Measurements from ENCODE around the gene ARHGAP22. TPM values are rescaled to one million over a fixed set of nuclear protein-coding genes. Genes with fewer than 3 reads are reported as not detected.

ARHGAP22 gene
- total and polyA plus RNA-seq, 3 experiments from 2014 or later, result not detected

DNA sequence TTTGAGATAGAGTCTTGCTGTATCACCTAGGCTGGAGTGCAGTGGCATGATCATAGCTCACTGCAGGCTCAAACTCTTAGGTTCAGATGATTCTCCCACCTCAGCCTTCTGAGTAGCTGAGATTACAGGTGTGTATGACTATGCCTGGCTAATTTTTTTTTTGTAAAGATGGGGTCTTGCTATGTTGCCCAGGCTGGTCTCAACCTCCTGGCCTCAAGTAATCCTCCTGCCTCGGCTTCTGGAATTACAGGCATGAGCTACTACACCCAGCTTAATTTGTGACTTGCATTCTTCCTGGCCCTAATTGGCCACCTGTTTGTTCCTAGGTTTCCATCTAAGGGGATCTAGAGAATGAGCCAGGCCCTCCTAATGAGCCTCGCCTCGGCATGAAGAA is 9.3 kb downstream of the ARHGAP22 start:
- Mint-ChIP-seq H3K27me3 (peaks cover 5% of the 10 kb centered on the region in 2 donors), H3K36me3 (no peaks in the 10 kb centered on the region), H3K27ac (no peak overlapping the region), H3K4me1 (no peaks in the 10 kb centered on the region), H3K4me3 (no peak overlapping the region), H3K9me3 (no peaks in the 10 kb centered on the region)
- no peaks in the 10 kb centered on the region for H3K9me3 ChIP-seq (ENCODE audit: low read length)
- no peaks in the 10 kb centered on the region for H3K27me3 ChIP-seq (ENCODE audit: insufficient read depth, low read length, poor library complexity, severe bottlenecking)
- no peak overlapping the region for H3K27ac ChIP-seq (ENCODE audit: low read depth, low read length)
- CTCF ChIA-PET, result interaction anchor here (1.3 kb wide), 1 partner anchor 17 kb away, joined by 3 read pairs; no protein-coding TSS in a partner anchor
- H3K4me3 ChIP-seq (ENCODE audit: low read length), result no peak overlapping the region
- no peaks in the 10 kb centered on the region for H3K36me3 ChIP-seq (ENCODE audit: insufficient read depth, low read length)
- DNase-seq, result no peak
- POLR2A ChIA-PET, result no interaction called here
- no peaks in the 10 kb centered on the region for H3K4me1 ChIP-seq (ENCODE audit: insufficient read depth, low read length)

DNA sequence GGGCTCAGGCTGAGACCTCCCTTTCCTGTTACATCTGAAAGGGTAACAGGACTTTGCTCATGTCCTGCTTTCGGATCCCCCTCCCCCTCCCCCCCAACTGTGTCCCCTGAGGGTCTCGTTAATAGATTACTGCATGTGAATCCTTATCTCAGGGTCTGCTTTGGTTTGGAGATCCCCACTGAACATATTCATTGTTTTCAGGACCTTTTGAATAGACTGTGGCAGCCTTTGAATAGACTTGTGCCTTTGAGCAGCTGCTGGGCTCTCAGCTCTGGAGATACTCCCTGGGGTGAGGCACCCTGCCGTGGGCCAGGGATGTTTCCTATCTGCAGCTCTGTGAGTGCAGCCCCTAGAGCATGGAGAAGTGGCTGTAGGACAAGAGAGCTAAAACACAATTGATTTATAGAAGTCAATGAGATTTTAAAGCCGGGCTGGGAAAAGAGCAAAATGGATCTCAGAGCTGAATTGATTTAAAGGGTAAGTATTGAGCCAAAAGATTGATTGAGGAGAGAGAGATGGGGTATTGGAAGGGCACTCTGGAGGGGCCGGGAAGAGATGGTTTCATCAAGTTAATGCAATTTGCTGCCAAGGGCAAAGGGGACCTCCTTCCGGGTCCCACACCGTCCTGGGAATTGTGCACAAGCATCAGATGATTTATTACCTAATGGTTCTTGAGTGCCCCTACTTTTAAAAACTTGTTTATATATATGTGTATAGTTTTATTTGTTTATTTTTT is 9.9 kb downstream of the ARHGAP22 start:
- ChIA-PET POLR2A (no interaction called here), CTCF (interaction anchor here (1.3 kb wide), 1 partner anchor 17 kb away, joined by 3 read pairs; no protein-coding TSS in a partner anchor)
- Mint-ChIP-seq H3K27ac (no peak overlapping the region), H3K4me3 (peak overlapping the region in 1 of 7 donors; percentile 32), H3K36me3 (no peaks in the 10 kb centered on the region), H3K27me3 (peaks cover 5% of the 10 kb centered on the region in 2 donors), H3K9me3 (no peaks in the 10 kb centered on the region), H3K4me1 (no peaks in the 10 kb centered on the region)
- Histone ChIP-seq H3K4me1 (ENCODE audit: insufficient read depth, low read length) (no peaks in the 10 kb centered on the region), H3K9me3 (ENCODE audit: low read length) (no peaks in the 10 kb centered on the region), H3K27me3 (ENCODE audit: insufficient read depth, low read length, poor library complexity, severe bottlenecking) (no peaks in the 10 kb centered on the region), H3K36me3 (ENCODE audit: insufficient read depth, low read length) (no peaks in the 10 kb centered on the region), H3K27ac (ENCODE audit: low read depth, low read length) (no peak overlapping the region), H3K4me3 (ENCODE audit: low read length) (no peak overlapping the region)
- no peak for DNase-seq

GRCh38 chr10:48594371-48594770 is 10.5 kb downstream of the ARHGAP22 start:
- H3K36me3 ChIP-seq (ENCODE audit: insufficient read depth, low read length), result no peaks in the 10 kb centered on the region
- DNase-seq, result no peak
- Mint-ChIP-seq H3K36me3 (no peaks in the 10 kb centered on the region), H3K4me1 (no peaks in the 10 kb centered on the region), H3K27ac (no peak overlapping the region), H3K9me3 (no peaks in the 10 kb centered on the region), H3K27me3 (peaks cover 5 to 10% of the 10 kb centered on the region in 2 donors), H3K4me3 (no peak overlapping the region)
- no peaks in the 10 kb centered on the region for H3K27me3 ChIP-seq (ENCODE audit: insufficient read depth, low read length, poor library complexity, severe bottlenecking)
- no peaks in the 10 kb centered on the region for H3K4me1 ChIP-seq (ENCODE audit: insufficient read depth, low read length)
- no peaks in the 10 kb centered on the region for H3K9me3 ChIP-seq (ENCODE audit: low read length)
- POLR2A ChIA-PET, result no interaction called here
- no peak overlapping the region for H3K27ac ChIP-seq (ENCODE audit: low read depth, low read length)
- H3K4me3 ChIP-seq (ENCODE audit: low read length), result no peak overlapping the region
- CTCF ChIA-PET, result interaction anchor here (1.3 kb wide), 1 partner anchor 18 kb away, joined by 3 read pairs; no protein-coding TSS in a partner anchor

GRCh38 chr10:48592346-48592745 is 12.5 kb downstream of the ARHGAP22 start:
- no peaks in the 10 kb centered on the region for H3K9me3 ChIP-seq (ENCODE audit: low read length)
- Mint-ChIP-seq H3K4me1 (no peaks in the 10 kb centered on the region), H3K27ac (no peak overlapping the region), H3K4me3 (no peak overlapping the region), H3K9me3 (peaks cover 0 to 2% (median 0%) of the 10 kb centered on the region in 5 donors), H3K27me3 (peaks cover 5 to 14% of the 10 kb centered on the region in 2 donors), H3K36me3 (no peaks in the 10 kb centered on the region)
- DNase-seq, result no peak
- no peaks in the 10 kb centered on the region for H3K36me3 ChIP-seq (ENCODE audit: insufficient read depth, low read length)
- CTCF ChIA-PET, result no interaction called here
- H3K4me3 ChIP-seq (ENCODE audit: low read length), result no peak overlapping the region
- POLR2A ChIA-PET, result no interaction called here
- H3K27me3 ChIP-seq (ENCODE audit: insufficient read depth, low read length, poor library complexity, severe bottlenecking), result no peaks in the 10 kb centered on the region
- no peaks in the 10 kb centered on the region for H3K4me1 ChIP-seq (ENCODE audit: insufficient read depth, low read length)
- no peak overlapping the region for H3K27ac ChIP-seq (ENCODE audit: low read depth, low read length)

DNA sequence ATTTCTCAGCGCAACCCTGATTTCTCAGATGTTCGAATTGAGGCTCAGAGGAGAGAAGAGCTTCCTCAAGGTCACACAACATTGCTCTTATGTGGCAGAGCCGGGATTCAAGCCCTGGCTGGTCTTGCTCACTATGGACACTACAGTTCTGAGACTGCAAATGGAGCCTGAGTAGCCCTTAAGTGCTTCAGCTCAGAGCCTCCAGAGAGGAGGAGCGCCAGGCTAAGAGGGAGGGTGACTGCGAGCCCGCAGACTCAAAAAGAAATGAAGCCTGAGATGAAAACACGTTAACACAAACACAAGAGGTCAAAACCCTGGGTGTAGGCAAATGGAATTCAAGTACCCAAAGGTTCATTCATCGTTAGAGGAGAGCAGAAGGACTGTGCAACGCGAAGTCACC is 13.9 kb downstream of the ARHGAP22 start:
- DNase-seq, result no peak
- H3K4me3 Mint-ChIP-seq, result no peak overlapping the region
- H3K27ac Mint-ChIP-seq, result no peak overlapping the region
- peaks cover 2 to 8% of the 10 kb centered on the region in 2 donors for H3K27me3 Mint-ChIP-seq
- Histone ChIP-seq H3K27ac (ENCODE audit: low read depth, low read length) (no peak overlapping the region), H3K4me1 (ENCODE audit: insufficient read depth, low read length) (no peaks in the 10 kb centered on the region), H3K36me3 (ENCODE audit: insufficient read depth, low read length) (no peaks in the 10 kb centered on the region), H3K9me3 (ENCODE audit: low read length) (no peaks in the 10 kb centered on the region), H3K4me3 (ENCODE audit: low read length) (no peak overlapping the region), H3K27me3 (ENCODE audit: insufficient read depth, low read length, poor library complexity, severe bottlenecking) (no peaks in the 10 kb centered on the region)
- ChIA-PET POLR2A (no interaction called here), CTCF (no interaction called here)
- peaks cover 0 to 2% (median 0%) of the 10 kb centered on the region in 5 donors for H3K9me3 Mint-ChIP-seq
- H3K4me1 Mint-ChIP-seq, result no peaks in the 10 kb centered on the region
- H3K36me3 Mint-ChIP-seq, result no peaks in the 10 kb centered on the region

DNA sequence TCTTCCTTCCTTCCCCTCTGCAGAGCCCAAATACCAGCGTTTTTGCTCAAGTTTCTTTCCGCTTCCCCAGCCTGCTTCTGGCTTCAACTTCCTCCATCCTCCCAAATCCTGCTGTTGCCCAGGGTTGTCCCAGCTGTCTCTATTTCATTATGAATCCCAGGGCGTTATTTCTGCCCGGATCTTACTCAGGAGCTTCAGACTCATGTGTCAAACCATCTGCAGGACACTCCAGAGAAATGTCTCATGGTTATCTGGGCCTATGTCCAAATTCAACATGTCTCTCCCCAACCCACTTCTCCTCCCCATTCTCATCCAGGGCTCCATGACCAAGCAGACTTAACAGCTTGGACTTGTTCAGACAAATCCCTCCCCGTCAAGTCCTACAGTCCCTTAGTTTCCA is 15.6 kb downstream of the ARHGAP22 start:
- ChIA-PET POLR2A (no interaction called here), CTCF (no interaction called here)
- no peak overlapping the region for H3K4me3 Mint-ChIP-seq
- peaks cover 3 to 8% of the 10 kb centered on the region in 2 donors for H3K27me3 Mint-ChIP-seq
- peaks cover 0 to 5% (median 0%) of the 10 kb centered on the region in 3 donors for H3K36me3 Mint-ChIP-seq
- no peaks in the 10 kb centered on the region for H3K4me1 ChIP-seq (ENCODE audit: insufficient read depth, low read length)
- H3K36me3 ChIP-seq (ENCODE audit: insufficient read depth, low read length), result no peaks in the 10 kb centered on the region
- peaks cover 0 to 10% (median 4%) of the 10 kb centered on the region in 5 donors for H3K9me3 Mint-ChIP-seq
- no peaks in the 10 kb centered on the region for H3K4me1 Mint-ChIP-seq
- DNase-seq, result no peak
- no peaks in the 10 kb centered on the region for H3K27me3 ChIP-seq (ENCODE audit: insufficient read depth, low read length, poor library complexity, severe bottlenecking)
- no peak overlapping the region for H3K27ac Mint-ChIP-seq
- no peaks in the 10 kb centered on the region for H3K9me3 ChIP-seq (ENCODE audit: low read length)
- H3K27ac ChIP-seq (ENCODE audit: low read depth, low read length), result no peak overlapping the region
- H3K4me3 ChIP-seq (ENCODE audit: low read length), result no peak overlapping the region

DNA sequence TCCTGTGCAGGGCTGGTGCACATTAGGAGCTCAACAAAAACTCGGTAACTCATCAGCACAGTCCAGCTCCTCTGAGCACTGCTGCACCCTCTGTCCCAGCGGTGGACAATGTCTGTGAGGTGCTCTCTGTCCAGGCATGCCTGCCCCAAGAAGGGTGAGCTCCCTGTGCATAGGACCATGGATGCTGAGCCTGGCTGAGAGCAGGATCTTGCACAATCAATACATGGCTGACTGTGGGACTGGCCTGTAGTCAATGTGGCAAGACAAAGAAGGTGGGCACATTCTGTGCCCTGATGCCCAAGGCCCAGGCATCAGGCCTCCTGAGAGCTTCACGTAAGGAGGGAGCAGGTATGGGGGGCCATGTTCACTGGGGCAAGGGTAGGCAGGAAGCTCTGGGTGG is 17.1 kb downstream of the ARHGAP22 start:
- no peaks in the 10 kb centered on the region for H3K36me3 ChIP-seq (ENCODE audit: insufficient read depth, low read length)
- Mint-ChIP-seq H3K9me3 (peaks cover 0 to 12% (median 4%) of the 10 kb centered on the region in 5 donors), H3K4me3 (no peak overlapping the region), H3K36me3 (peaks cover 0 to 5% (median 0%) of the 10 kb centered on the region in 3 donors), H3K27ac (no peak overlapping the region), H3K4me1 (no peaks in the 10 kb centered on the region), H3K27me3 (peaks cover 4 to 11% of the 10 kb centered on the region in 2 donors)
- H3K4me1 ChIP-seq (ENCODE audit: insufficient read depth, low read length), result no peaks in the 10 kb centered on the region
- POLR2A ChIA-PET, result no interaction called here
- no peak overlapping the region for H3K27ac ChIP-seq (ENCODE audit: low read depth, low read length)
- no peaks in the 10 kb centered on the region for H3K9me3 ChIP-seq (ENCODE audit: low read length)
- CTCF ChIA-PET, result no interaction called here
- DNase-seq, result no peak
- H3K27me3 ChIP-seq (ENCODE audit: insufficient read depth, low read length, poor library complexity, severe bottlenecking), result no peaks in the 10 kb centered on the region
- no peak overlapping the region for H3K4me3 ChIP-seq (ENCODE audit: low read length)

DNA sequence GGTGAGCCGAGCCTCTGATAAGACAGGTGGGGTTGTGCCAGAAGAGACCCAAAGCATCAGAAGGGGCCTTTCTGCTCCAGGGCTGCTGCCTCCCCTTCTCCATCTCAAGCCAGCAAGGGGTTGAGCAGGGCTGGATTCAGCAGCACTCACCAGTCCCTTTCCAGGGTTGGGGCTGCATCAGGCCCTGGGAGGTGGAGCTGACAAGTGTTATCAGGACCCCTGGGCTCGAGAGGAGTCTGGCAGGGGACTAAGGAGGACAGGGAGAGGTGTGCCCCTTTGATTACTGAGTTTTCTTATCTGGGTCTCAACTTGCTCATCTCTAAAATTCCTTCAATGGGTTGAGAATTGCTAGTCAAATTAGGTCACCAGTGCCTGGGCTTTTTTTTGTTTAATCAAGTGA is 17.8 kb downstream of the ARHGAP22 start:
- Histone ChIP-seq H3K36me3 (ENCODE audit: insufficient read depth, low read length) (no peaks in the 10 kb centered on the region), H3K4me3 (ENCODE audit: low read length) (no peak overlapping the region), H3K4me1 (ENCODE audit: insufficient read depth, low read length) (no peaks in the 10 kb centered on the region), H3K27me3 (ENCODE audit: insufficient read depth, low read length, poor library complexity, severe bottlenecking) (no peaks in the 10 kb centered on the region), H3K9me3 (ENCODE audit: low read length) (no peaks in the 10 kb centered on the region), H3K27ac (ENCODE audit: low read depth, low read length) (no peak overlapping the region)
- ChIA-PET CTCF (no interaction called here), POLR2A (no interaction called here)
- Mint-ChIP-seq H3K27me3 (peaks cover 2 to 11% of the 10 kb centered on the region in 2 donors), H3K4me1 (no peaks in the 10 kb centered on the region), H3K36me3 (peaks cover 0 to 5% (median 0%) of the 10 kb centered on the region in 3 donors), H3K9me3 (peaks cover 0 to 12% (median 4%) of the 10 kb centered on the region in 5 donors), H3K27ac (no peak overlapping the region), H3K4me3 (no peak overlapping the region)
- DNase-seq, result no peak
